PFSK-1 (cell line): ENCODE data around the gene IFITM1.

Source experiments
- FOXP2 ChIP-seq: optimal IDR thresholded peaks from 2 replicates; pipeline ENCODE3; 2011; ENCODE audit warnings: borderline replicate concordance, control low read depth, inconsistent platforms; ENCODE audit not compliant: insufficient read depth; ENCODE audit errors: extremely low read length, extremely low read depth
- POLR2AphosphoS5 ChIP-seq: IDR thresholded peaks from 2 replicates; pipeline ENCODE4 v1.6.1; 2012; ENCODE audit warnings: low read depth, mild to moderate bottlenecking, control low read depth, low read length, moderate library complexity
- SIN3A ChIP-seq: IDR thresholded peaks from 2 replicates; pipeline ENCODE4 v1.6.1; 2012; ENCODE audit warnings: mild to moderate bottlenecking, low read length, moderate library complexity, borderline replicate concordance; ENCODE audit not compliant: insufficient read depth
- TAF1 ChIP-seq: IDR thresholded peaks from 2 replicates; pipeline ENCODE4 v1.6.1; 2012; ENCODE audit warnings: low read length, control low read depth, borderline replicate concordance; ENCODE audit not compliant: insufficient read depth
- TF ChIP-seq, protein P1 (sequence below), 2 experiments: IDR thresholded peaks; 2 replicates each; pipeline versions ENCODE4 v1.6.1 to v1.8.0; 2011 to 2012; ENCODE audit warnings: low read depth in 2 of 2, low read length in 2 of 2, control low read depth in 1 of 2, inconsistent platforms in 1 of 2, mild to moderate bottlenecking in 1 of 2, moderate library complexity in 1 of 2; ENCODE audit not compliant: insufficient read depth in 1 of 2

Gene IFITM1

DNA sequence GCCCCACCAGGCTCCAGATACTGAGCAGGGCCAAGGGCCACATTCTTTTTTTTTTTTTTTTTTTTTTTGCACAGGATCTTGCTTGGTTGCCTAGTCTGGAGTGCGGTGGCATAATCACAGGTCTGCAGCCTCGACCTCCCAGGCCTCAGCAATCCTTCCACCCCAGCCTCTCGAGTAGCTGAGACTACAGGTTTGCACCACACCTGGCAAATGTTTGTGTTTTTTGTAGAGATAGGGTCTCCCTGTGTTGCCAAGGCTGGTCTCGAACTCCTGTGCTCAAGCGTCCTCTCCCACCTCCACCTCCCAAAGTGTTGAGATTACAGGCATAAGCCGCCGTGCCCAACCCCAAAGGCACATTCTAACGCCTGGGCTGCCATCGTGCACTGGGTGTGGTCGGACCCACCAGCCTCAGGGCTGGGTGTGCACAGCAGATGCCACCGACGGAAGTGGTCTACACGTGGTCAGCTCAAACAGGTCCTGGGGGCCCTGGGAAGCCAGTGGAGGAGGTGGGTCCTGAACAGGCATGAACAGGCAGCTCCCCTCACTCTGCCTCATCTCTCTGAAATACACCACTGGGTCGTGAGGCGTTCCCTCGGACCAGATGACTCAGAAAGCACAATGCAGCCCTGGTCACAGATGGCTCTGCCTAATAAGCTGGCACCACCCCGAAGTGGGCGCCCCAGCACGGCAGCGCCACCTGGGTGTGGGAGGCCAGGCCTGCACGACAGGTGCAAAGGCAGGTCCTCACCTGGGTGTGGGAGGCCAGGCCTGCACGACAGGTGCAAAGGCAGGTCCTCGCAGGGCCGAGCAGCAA is 50.3 kb downstream of the IFITM1 start:
- TF ChIP-seq FOXP2 (no peak), TAF1 (no peak), POLR2AphosphoS5 (no peak), SIN3A (no peak)
- TF ChIP-seq, protein P1, sequence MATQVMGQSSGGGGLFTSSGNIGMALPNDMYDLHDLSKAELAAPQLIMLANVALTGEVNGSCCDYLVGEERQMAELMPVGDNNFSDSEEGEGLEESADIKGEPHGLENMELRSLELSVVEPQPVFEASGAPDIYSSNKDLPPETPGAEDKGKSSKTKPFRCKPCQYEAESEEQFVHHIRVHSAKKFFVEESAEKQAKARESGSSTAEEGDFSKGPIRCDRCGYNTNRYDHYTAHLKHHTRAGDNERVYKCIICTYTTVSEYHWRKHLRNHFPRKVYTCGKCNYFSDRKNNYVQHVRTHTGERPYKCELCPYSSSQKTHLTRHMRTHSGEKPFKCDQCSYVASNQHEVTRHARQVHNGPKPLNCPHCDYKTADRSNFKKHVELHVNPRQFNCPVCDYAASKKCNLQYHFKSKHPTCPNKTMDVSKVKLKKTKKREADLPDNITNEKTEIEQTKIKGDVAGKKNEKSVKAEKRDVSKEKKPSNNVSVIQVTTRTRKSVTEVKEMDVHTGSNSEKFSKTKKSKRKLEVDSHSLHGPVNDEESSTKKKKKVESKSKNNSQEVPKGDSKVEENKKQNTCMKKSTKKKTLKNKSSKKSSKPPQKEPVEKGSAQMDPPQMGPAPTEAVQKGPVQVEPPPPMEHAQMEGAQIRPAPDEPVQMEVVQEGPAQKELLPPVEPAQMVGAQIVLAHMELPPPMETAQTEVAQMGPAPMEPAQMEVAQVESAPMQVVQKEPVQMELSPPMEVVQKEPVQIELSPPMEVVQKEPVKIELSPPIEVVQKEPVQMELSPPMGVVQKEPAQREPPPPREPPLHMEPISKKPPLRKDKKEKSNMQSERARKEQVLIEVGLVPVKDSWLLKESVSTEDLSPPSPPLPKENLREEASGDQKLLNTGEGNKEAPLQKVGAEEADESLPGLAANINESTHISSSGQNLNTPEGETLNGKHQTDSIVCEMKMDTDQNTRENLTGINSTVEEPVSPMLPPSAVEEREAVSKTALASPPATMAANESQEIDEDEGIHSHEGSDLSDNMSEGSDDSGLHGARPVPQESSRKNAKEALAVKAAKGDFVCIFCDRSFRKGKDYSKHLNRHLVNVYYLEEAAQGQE (IDR thresholded peaks at IDR 0.05; ENCODE audit: insufficient read depth in 1 of 2, low read depth in 2 of 2, low read length in 2 of 2), result no peak
